ENCODE results near the gene CAMTA1. TPM values are rescaled to one million over a fixed set of nuclear protein-coding genes. Genes with fewer than 3 reads are reported as not detected.

CAMTA1 gene
- total RNA-seq, 1 experiment from 2014 or later = 82.2 TPM

GRCh38 chr1:6884652-6885153 lies 99.4 kb downstream of the CAMTA1 start:
- Histone ChIP-seq H3K36me3 (ENCODE audit: control insufficient read depth, insufficient read depth, low read length) (no peaks in the 10 kb centered on the region), H3K9me3 (ENCODE audit: control insufficient read depth, insufficient read depth, low read depth, low read length) (no peaks in the 10 kb centered on the region), H3K4me3 (ENCODE audit: low read depth in 2 of 2, low read length in 2 of 2) (no peak overlapping the region), H3K27ac (ENCODE audit: low read length) (no peak overlapping the region), H3K4me1 (ENCODE audit: control insufficient read depth, insufficient read depth, low read length) (no peaks in the 10 kb centered on the region), H3K27me3 (ENCODE audit: control insufficient read depth, insufficient read depth, low read length) (no peaks in the 10 kb centered on the region)
- TF ChIP-seq POLR2AphosphoS5 (IDR thresholded peaks at IDR 0.05; ENCODE audit: low read depth, low read length) (no peak), SIN3A (IDR thresholded peaks at IDR 0.05; ENCODE audit: borderline replicate concordance, insufficient read depth, low read depth, low read length) (no peak), TCF7L2 (IDR thresholded peaks at IDR 0.05; ENCODE audit: low read depth, low read length) (no peak)
- TF ChIP-seq, protein P1, sequence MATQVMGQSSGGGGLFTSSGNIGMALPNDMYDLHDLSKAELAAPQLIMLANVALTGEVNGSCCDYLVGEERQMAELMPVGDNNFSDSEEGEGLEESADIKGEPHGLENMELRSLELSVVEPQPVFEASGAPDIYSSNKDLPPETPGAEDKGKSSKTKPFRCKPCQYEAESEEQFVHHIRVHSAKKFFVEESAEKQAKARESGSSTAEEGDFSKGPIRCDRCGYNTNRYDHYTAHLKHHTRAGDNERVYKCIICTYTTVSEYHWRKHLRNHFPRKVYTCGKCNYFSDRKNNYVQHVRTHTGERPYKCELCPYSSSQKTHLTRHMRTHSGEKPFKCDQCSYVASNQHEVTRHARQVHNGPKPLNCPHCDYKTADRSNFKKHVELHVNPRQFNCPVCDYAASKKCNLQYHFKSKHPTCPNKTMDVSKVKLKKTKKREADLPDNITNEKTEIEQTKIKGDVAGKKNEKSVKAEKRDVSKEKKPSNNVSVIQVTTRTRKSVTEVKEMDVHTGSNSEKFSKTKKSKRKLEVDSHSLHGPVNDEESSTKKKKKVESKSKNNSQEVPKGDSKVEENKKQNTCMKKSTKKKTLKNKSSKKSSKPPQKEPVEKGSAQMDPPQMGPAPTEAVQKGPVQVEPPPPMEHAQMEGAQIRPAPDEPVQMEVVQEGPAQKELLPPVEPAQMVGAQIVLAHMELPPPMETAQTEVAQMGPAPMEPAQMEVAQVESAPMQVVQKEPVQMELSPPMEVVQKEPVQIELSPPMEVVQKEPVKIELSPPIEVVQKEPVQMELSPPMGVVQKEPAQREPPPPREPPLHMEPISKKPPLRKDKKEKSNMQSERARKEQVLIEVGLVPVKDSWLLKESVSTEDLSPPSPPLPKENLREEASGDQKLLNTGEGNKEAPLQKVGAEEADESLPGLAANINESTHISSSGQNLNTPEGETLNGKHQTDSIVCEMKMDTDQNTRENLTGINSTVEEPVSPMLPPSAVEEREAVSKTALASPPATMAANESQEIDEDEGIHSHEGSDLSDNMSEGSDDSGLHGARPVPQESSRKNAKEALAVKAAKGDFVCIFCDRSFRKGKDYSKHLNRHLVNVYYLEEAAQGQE (IDR thresholded peaks at IDR 0.05; ENCODE audit: insufficient read depth in 1 of 2, low read depth in 2 of 2, low read length in 1 of 2) = no peak
- TF ChIP-seq, protein P2, sequence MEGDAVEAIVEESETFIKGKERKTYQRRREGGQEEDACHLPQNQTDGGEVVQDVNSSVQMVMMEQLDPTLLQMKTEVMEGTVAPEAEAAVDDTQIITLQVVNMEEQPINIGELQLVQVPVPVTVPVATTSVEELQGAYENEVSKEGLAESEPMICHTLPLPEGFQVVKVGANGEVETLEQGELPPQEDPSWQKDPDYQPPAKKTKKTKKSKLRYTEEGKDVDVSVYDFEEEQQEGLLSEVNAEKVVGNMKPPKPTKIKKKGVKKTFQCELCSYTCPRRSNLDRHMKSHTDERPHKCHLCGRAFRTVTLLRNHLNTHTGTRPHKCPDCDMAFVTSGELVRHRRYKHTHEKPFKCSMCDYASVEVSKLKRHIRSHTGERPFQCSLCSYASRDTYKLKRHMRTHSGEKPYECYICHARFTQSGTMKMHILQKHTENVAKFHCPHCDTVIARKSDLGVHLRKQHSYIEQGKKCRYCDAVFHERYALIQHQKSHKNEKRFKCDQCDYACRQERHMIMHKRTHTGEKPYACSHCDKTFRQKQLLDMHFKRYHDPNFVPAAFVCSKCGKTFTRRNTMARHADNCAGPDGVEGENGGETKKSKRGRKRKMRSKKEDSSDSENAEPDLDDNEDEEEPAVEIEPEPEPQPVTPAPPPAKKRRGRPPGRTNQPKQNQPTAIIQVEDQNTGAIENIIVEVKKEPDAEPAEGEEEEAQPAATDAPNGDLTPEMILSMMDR (IDR thresholded peaks at IDR 0.05) = no peak
- intact Hi-C loops (cut with micrococcal nuclease; ENCODE audit: unreplicated experiment) (loop anchor here (10.0 kb wide), 1 partner anchor 70 kb away; no protein-coding TSS in a partner anchor), in situ Hi-C loops (cut with HindIII; ENCODE audit: low pct_unique_long_range_greater_than_20kb, low sequenced_read_pairs) (no loop called here)
- CTCF ChIA-PET = no interaction called here
- ATAC-seq (no peak), DNase-seq (ENCODE audit: low read depth, low spot score) (no peak)
- POLR2A ChIA-PET = no interaction called here
- no TSS peak for BruUV-seq (replicated peaks)

GRCh38 chr1:6885426-6885825 lies 100.2 kb downstream of the CAMTA1 start:
- CTCF ChIA-PET = no interaction called here

More at GRCh38 chr1:6885426-6885825, 100.2 kb downstream of the CAMTA1 start:
- Histone ChIP-seq H3K27ac (ENCODE audit: low read length) (no peak overlapping the region), H3K36me3 (ENCODE audit: control insufficient read depth, insufficient read depth, low read length) (no peaks in the 10 kb centered on the region), H3K4me1 (ENCODE audit: control insufficient read depth, insufficient read depth, low read length) (no peaks in the 10 kb centered on the region), H3K9me3 (ENCODE audit: control insufficient read depth, insufficient read depth, low read depth, low read length) (no peaks in the 10 kb centered on the region), H3K27me3 (ENCODE audit: control insufficient read depth, insufficient read depth, low read length) (no peaks in the 10 kb centered on the region), H3K4me3 (ENCODE audit: low read depth in 2 of 2, low read length in 2 of 2) (no peak overlapping the region)
- POLR2A ChIA-PET = no interaction called here
- in situ Hi-C loops (cut with HindIII; ENCODE audit: low pct_unique_long_range_greater_than_20kb, low sequenced_read_pairs) = no loop called here
- no TSS peak for BruUV-seq (replicated peaks)
- ATAC-seq (no peak), DNase-seq (ENCODE audit: low read depth, low spot score) (no peak)
- TF ChIP-seq POLR2AphosphoS5 (IDR thresholded peaks at IDR 0.05; ENCODE audit: low read depth, low read length) (no peak), TCF7L2 (IDR thresholded peaks at IDR 0.05; ENCODE audit: low read depth, low read length) (no peak), SIN3A (IDR thresholded peaks at IDR 0.05; ENCODE audit: borderline replicate concordance, insufficient read depth, low read depth, low read length) (no peak)
- TF ChIP-seq, protein P1 (IDR thresholded peaks at IDR 0.05; ENCODE audit: insufficient read depth in 1 of 2, low read depth in 2 of 2, low read length in 1 of 2) = no peak
- TF ChIP-seq, protein P2 (IDR thresholded peaks at IDR 0.05) = no peak
- intact Hi-C loops (cut with micrococcal nuclease; ENCODE audit: unreplicated experiment) = loop anchor here (10.0 kb wide), 1 partner anchor 71 kb away; no protein-coding TSS in a partner anchor
